Left colon (tissue), 2 donors: Measurements from ENCODE around the gene C17orf113. TPM values are rescaled to one million over a fixed set of nuclear protein-coding genes. Genes with fewer than 3 reads are reported as not detected.
"Not testable (repeated sequence)": the region's sequence is repeated elsewhere in the genome, so short reads cannot be mapped to it uniquely, and the experiment has no call there.

ENCODE experiments used
- ATAC-seq: fragments of 200-7000 bp; cut with Tn5 transposase; one replicate; pipeline ENCODE4 v1.9.1; 2020; ENCODE audit warnings: mild to moderate bottlenecking, moderate library complexity
- DNase-seq, 2 donors: peaks; one replicate each; pipeline ENCODE4 v3.0.0-alpha.2; 2020
- intact Hi-C, 2 donors: fragments of 100-400 bp; cut with DNase I in 1 of 2; cut with micrococcal nuclease in 1 of 2; formaldehyde crosslinking; loops; one replicate each; pipeline versions ENCODE4 v1.11.2 to v1.14.0; 2022; cut with DNase I, micrococcal nuclease
- total RNA-seq, 2 donors: library from RNA; stranded (reverse); fragmentation: NEBNext Ultra II Directional; extraction: Animal tissue kit (Norgen Biotek cat#: 25700); gene quantifications; one replicate each; pipeline ENCODE4 v1.2.1, GENCODE V29; 2021
- donor health status: DM: no; HTN: no; CAD: no.
- donor health status: DM: yes; HTN: yes; CAD: no.

C17orf113 gene
- total RNA-seq, 2 donors from 2014 or later, result 1.8 to 2.5 TPM

DNA sequence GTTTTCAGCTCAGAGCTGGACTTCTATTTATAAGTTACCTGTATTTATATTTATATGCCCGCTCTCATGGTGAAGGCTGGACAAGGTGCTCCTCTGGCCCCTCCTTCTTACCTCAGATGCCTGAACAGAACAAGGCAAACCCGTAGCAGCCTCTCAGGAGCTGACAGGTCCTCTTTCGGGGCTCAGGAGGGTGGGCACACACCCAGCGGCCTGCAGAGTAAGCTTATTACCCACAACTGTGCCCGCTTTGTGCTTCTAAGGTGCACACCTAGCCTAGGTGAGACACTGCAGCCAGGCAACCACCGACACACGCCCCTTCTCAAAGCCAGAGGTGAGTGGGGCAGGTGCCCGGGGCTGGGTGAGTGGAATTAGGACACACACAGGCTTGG, 25.2 kb downstream of the C17orf113 start:
- intact Hi-C loops, result loop anchor here in 1 of 2 donors (5.0 kb wide), 1 partner anchor 92 kb away; no protein-coding TSS in a partner anchor
- no peak for ATAC-seq
- no peak for DNase-seq

DNA sequence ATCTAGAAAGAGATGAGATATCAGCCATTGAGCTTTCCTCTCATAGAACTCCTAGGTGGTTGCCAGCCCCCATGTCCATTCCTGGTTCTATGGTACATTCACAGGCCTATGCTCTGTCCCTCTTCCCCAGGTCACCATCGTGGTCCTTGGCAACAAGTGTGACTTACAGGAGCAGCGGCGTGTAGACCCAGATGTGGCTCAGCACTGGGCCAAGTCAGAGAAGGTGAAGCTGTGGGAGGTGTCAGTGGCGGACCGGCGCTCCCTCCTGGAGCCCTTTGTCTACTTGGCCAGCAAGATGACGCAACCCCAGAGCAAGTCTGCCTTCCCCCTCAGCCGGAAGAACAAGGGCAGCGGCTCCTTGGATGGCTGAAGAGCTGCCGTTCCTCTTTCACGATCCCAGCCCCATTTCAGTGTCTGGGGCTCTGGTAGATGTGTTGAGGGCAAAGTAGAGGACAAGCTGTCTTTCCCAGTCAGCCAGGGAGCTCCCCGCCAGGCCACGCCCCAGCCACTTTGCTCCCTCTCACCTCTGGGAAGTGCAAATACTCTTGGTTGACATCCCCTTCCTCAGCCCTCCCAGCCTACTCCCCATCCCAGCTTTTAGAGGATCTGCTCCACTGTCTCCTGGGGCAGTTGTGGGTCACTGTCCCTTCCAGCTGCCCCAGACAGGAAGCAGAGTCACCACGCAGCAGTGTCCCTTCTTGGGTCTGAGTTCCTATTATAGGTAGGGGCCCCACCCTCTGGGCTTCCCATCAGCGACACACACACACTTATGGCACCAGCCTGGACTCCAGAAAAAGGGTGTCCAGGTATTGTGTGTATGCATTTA, 26.7 kb downstream of the C17orf113 start:
- DNase-seq (peak; percentile 29 to 41), ATAC-seq (no peak)
- intact Hi-C loops, result no loop called here

DNA sequence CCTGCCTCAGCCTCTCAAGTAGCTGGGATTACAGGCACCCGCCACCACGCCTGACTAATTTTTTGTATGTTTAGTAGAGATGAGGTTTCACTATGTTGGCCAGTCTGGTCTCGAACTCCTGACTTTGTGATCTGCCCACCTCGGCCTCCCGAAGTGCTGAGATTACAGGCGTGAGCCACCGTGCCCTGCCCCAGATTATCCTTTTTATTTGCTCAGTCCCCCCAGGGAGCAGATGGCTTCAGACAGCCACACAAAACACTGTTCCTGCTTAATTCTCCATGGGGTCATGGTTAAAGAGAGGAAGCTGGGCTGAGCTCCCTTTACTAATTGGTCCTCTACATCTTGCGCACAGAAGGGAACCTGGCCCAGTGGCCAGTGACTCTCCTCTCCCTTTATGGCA, 29.6 kb downstream of the C17orf113 start:
- DNase-seq, ATAC-seq, intact Hi-C loops: not testable (repeated sequence)

DNA sequence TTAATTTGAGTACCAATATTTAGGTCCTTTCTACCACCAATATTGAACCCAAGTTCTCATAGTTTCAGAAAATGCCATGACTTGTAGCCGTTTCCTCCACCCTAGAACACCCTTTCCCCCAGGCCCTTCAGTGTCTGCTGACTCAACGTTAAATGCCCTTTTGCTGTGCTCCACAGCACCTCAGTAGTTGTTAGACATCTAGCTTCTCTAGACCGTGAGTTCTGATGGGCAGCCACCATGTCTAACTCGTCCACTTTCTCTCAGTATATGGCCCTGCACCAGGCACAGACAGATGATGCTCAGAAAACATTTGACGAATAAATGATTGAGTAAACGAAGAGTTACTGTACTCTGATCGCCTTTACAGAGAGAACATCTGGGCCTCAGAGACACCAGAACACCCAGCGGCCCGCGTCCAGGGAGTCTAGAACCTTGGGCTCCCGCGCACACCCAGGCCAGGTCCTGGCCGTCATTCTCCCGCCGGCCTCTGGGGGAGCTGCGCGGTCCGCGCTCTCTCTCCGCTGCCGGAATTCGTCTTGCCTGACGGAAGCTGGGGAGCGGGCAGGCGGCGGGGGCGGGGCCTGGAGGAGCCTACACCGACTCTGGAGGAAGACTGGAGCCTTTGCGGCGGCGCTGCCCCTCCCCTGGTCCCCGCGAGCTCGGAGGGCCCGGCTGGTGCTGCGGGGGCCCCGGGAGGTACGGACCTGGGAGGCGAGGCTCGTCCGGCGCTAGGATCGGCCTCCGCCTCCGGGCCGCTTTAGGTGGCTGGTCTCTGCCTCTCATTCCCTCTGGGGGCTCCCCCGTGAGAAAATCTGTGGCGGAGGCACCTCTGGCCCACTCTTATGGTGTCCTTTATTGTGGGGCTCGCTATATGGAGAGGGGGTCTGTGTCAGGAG, 30.6 kb downstream of the C17orf113 start, which contains the start of gene NKIRAS2:
TSS of gene NKIRAS2 (plus strand) at position 582 of the 896 bp plus-strand sequence. CDS start 1,488 bp downstream, outside the sequence.
- ATAC-seq, result peak; percentile 72
- intact Hi-C loops, result no loop called here
- peak; percentile 96 for DNase-seq

DNA sequence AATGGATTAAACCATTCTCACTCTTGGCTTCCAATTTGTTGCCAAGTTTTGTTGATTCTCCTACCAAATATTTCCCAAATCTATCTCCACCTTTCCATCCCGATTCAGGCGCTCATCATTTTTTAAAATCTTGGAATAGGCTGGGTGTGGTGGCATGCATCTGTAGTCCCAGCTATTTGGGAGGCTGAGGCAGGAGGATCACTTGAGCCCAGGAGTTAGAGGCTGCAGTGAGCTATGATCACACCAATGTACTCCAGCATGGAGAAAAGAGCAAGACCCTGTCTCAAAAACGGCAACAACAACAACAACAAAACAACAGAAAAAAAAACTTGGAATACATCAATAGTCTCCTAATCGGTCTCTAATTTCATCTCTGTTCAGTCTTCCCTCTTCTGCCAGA, 31.4 kb downstream of the C17orf113 start:
- intact Hi-C loops, result no loop called here
- DNase-seq (no peak), ATAC-seq (no peak)

DNA sequence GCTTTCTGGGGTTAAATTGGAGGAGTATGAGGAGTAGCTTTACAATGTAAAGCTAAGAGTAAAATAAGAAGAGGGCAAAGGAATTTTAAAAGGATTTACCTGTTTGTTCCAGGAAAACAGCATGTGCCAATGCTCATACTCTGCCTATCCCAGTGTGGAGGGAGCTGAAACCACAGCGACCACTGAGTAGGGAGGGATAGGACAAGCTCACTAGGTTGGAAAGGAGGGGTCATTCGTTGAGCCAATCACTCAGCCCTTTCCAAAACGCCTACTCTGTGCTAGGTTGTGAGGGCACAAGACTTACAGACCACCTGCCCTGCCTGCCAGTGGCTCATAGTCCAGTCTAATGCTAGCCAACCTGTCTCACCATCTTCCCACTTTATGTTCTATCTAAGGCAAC, 32.1 kb downstream of the C17orf113 start:
- ATAC-seq, result no peak
- intact Hi-C loops, result no loop called here
- DNase-seq, result no peak

DNA sequence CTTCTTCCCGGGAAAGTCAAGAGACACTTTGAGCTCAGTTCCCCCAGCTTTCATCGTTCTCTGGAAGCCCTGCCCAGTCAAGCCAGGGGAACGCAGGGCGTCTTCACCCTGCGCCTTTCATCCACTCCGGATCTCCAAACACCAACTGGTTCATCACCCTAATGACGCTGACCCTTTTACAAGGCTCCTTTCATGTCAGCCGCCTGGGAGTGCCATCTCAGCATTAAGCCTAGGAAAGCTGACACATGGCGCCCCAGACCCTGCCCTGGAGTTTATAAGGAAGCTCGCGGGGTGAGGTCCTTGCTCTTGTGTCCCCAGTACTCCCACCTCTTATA, 32.6 kb downstream of the C17orf113 start:
- intact Hi-C loops, result no loop called here
- ATAC-seq (peak; percentile 22), DNase-seq (peak in 1 of 2 donors; percentile 59)

DNA sequence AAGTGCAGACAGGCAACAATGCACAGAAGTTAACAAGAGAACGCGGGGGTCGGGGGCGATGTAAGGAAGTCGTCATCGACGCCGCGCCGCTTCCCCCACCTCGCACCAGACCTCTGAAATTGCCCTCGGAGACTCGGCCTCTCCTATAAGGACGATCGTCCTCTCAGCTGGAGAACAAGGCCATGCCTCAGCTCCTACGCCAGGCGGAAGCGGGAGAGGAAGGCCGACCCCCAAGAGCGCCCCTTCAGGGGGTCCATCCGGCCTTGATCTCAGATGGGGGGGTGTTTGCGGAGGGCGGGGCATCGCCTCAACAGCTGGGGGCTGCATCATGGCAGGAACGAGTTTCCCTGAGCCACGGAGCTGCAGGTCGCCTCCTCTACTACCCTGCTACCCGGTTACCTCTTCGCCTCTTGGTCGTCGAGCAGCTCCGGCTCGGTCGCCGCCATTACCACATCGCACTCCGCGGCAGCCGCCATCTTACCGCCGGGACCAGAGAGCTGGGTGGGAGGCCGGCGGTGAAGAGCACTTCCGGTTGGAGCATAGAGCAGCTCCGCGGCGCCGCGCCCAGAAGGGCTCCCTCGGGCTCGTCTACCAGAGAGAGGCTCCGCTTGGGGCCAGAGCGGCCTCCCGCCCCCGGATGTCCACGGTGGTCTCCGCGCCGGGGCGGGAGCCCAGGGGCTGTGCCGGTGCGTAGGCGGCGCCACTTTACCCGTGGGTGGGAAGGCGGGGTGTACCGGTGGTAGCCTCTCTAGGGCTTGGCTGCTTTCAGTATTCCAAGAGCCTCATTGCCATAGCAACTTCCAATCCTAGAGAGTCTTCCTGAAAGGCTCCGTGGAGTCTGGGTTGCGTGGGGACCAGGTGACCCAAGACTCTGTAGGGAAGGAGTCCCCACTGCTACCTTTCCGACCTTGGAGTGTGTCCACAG, 33.2 kb downstream of the C17orf113 start, which contains the start of gene DNAJC7:
TSS of gene DNAJC7 (minus strand) at position 499 of the 925 bp plus-strand sequence. CDS start at position 476, 23 bp downstream.
- DNase-seq, result peak; percentile 92 to 93
- intact Hi-C loops, result no loop called here
- peak; percentile 89 for ATAC-seq

DNA sequence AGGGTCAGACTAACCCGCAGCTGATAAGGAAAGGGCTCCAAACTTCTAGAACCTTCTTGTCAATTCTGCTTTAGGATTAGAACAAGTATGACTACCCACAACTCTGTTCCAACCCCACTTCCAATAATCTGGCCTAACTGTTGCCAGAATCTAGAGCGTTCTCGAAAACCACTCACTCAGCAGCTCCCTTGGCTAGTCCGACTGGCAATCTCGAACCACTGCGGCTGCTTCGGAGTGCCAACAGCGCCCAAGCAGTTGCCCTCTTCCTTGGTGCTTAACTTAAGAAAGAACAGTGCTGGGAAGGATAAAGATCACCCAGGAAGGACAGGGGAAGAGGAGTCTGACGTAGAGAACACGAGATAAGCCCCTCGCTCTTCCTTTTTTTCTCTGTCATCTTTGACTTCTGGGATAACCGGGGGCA, 34.0 kb downstream of the C17orf113 start:
- intact Hi-C loops, result no loop called here
- ATAC-seq (peak; percentile 26), DNase-seq (peak in 1 of 2 donors; percentile 33)

DNA sequence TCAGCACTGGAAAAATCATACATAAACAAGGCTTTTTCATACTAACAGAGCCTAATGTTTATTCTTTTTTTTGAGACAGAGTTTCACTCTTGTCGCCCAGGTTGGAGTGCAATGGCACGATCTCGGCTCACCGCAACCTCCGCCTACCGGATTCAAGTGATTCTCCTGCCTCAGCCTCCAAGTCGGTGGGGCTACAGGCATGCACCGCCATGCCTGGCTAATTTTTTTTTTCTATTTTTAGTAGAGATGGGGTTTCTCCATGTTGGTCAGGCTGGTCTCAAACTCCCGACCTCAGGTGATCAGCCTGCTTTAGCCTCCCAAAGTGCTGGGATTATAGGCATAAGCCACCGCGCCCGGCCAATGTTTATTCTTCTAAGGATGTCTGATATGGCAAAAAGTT, 36.7 kb downstream of the C17orf113 start:
- intact Hi-C loops, DNase-seq: not testable (repeated sequence)

DNA sequence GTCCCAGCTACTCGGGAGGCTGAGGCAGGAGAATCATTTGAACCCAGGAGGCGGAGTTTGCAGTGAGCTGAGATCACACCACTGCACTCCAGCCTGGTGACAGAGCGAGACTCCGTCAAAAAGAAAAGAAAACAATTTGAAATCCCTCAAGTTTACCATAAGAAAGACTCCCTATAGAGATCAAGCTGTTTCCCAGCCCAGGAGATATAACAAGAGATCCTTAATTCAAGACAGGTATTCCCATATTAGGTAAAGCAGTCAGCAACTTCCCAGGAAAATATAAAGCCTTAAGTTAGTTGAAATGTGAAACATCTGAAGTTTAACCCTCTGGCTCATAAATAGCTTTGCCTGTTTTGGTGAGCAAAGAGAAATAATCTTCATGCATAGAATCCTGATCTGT, 38.0 kb downstream of the C17orf113 start:
- intact Hi-C loops, ATAC-seq, DNase-seq: not testable (repeated sequence)

More for the DNA sequence above, 36.7 kb downstream of the C17orf113 start:
- not testable (repeated sequence) for ATAC-seq

DNA sequence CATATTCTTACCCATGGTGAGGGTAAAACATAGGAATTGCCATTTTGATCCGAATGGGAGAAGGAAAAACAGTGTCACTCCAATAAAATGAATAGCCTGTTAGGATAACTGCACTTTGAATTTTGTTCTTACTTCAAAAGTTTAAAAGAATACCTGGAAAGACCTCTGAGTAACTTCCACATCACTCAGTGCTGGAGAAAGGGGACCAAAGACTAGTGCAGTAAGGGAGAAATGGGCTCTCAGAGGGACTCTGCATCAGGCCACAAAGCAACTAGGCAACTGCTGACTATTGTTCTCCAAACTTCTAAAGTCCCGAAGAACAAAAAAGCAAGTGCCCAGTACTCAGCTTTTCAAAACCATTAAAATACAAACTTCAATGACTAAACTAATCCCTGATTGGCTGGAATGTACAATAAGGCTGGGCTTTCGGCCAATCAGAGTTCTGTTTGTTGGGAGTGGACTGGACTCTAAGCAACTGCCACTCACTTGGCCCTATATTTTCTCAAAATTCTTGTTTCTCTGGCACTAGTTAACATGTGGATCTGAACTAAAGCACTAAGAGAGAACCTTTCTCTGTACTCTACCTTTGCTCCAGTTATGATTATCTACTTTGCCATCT, 39.4 kb downstream of the C17orf113 start:
- DNase-seq, result no peak
- no peak for ATAC-seq
- intact Hi-C loops, result no loop called here

DNA sequence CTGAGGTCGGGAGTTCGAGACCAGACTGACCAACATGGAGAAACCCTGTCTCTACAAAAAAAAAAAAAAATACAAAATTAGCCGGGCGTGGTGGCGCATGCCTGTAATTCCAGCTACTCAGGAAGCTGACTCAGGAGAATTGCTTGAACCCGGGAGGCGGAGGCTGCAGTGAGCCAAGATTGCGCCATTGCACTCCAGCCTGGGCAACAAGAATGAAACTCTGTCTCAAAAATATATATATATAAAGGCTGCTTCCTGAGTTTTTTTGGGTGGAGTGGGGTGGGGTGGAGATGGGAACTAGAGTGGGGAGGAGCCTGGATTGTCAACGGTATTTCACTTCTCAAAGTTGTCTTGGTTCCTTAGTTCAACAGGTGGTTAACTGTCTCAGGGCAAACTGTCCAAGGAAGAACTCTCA, 40.1 kb downstream of the C17orf113 start:
- intact Hi-C loops, DNase-seq: not testable (repeated sequence)
- peak; percentile 31 for ATAC-seq

DNA sequence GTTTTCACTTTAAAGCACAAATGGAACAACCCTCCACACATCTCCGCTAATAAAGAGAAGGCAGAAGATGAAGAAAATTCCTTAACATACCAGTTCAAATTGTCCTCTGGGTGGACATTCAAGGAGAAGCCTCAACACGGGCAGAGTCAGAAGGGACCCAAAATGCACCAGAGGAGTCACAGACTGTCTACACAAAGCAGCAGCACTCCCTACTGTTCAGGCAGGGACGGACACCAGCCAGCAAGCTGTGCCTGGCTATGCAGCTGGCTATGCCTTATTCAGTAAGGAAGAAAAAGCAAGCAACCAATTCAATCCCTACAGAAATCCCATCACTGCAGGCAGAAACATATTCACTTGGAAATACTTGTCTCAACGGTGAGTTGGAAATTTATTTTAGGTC, 41.2 kb downstream of the C17orf113 start:
- peak; percentile 64 for ATAC-seq

DNA sequence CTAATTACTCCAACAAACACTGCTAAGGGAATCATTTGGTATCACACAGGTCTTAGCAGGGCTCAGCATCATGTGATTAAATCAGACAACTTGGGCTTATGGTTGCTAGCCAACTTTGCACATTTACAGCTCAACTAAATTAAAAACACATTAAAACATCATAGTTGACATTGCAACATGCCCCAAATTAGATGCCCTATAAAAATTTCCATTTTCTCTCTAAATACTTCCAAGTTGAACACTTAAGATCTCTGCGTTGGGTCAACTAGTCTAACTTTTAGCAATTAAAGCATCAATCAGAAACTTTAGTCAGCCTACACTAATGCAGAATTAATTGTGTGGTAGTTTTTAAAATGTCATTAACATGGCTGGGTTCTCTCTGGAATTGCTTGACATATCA, 45.2 kb downstream of the C17orf113 start:
- intact Hi-C loops, result no loop called here
- DNase-seq, result no peak
- no peak for ATAC-seq

More for the DNA sequence above, 41.2 kb downstream of the C17orf113 start:
- no peak for DNase-seq
- intact Hi-C loops, result no loop called here

DNA sequence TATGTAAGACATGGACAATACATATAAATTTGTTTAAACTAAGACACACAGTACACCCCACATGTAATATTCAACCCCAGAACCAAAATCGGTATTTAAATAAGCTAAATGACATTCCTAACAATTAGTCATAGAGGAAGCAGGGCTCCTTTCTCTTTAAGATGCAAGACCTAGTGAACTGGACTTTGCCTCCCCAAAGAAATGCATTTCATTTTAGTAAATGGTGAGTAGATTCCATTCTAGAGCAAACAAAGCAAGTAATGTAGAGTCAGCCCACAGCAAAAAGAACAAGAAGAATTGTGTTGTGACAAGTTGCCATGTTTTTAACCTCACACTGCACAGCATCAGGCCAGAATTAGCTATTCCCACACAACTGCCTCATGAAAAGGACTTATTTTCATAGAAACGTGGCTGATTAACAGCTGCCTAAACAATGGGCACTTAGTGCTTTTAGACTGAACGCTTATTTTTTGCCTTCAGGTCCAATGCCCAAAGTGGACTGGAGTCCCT, 47.6 kb downstream of the C17orf113 start:
- ATAC-seq (peak; percentile 71), DNase-seq (no peak)
- intact Hi-C loops, result no loop called here

DNA sequence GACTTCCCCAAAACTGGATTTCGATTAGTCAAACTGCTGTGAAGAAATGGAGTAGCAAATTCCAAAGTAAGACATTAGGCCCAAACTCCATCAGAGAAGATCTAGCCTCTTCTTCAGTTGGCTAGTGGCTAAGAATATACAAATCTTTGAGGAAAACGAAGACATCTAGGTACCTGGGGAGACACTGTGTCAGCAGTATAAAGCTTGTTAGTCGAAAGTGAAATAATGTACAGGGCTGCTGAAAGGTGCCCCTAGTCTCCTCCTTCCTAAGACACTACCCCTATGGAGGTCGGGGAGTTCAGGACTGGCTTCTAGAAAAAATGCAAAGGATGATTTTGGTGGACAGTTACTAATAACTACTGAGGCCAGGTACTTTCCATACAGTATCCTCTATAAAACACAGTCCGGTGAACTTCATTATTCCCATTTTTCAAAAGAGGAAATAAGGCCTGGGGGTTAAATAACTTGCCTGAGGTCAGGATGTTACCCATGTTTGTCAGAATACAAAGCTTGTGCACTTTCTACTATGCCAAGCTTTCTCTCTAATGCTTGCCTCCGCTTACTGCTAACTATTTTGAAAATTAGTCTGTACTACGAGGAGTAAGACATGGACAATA, 48.1 kb downstream of the C17orf113 start:
- DNase-seq (no peak), ATAC-seq (no peak)
- intact Hi-C loops, result no loop called here
